Naive thymus-derived CD4-positive, alpha-beta T cell (primary cell): ENCODE measurements around the gene SHISA5. TPM values are rescaled to one million over a fixed set of nuclear protein-coding genes. Genes with fewer than 3 reads are reported as not detected.

Experiments
- ATAC-seq: fragments of 150-1000 bp; cut with Tn5 transposase; 2 replicates; pipeline ENCODE4 v1.10.0; 2021; ENCODE audit warnings: mild to moderate bottlenecking, moderate library complexity
- CTCF ChIA-PET: fragments of 350-600 bp; sonication (Branson Sonifier 250); formaldehyde crosslinking; loops from one replicate; lab custom pipeline; 2021; ENCODE audit warnings: antibody characterized with exemption; lab: Charles Lee
- POLR2A ChIA-PET: fragments of 350-600 bp; sonication (Branson Sonifier 250); formaldehyde crosslinking; loops from one replicate; lab custom pipeline; 2021; ENCODE audit warnings: antibody characterized with exemption, inconsistent platforms; lab: Charles Lee
- DNase-seq, 9 donors: peaks; one replicate each; pipeline versions ENCODE4 v3.0.0 to v3.0.0-alpha.2; 2020 to 2022; ENCODE audit warnings: mixed read lengths in 1 of 9
- H3K27ac ChIP-seq: one replicate; pipeline ENCODE4 v1.7.0; 2013; ENCODE audit warnings: mild to moderate bottlenecking, low read depth, low read length, moderate library complexity
- H3K27me3 ChIP-seq, 2 donors: one replicate each; pipeline ENCODE4 v1.7.0; 2013; ENCODE audit warnings: low read length in 2 of 2, mild to moderate bottlenecking in 2 of 2, moderate library complexity in 2 of 2; ENCODE audit not compliant: control insufficient read depth in 2 of 2, insufficient read depth in 2 of 2
- H3K36me3 ChIP-seq, 3 experiments: 1 replicate in 2 of 3; 2 replicates in 1 of 3; pipeline ENCODE4 v1.7.0; 2013; ENCODE audit warnings: low read length in 3 of 3, mild to moderate bottlenecking in 3 of 3, moderate library complexity in 1 of 3; ENCODE audit not compliant: insufficient read depth in 3 of 3, control insufficient read depth in 2 of 3
- H3K4me1 ChIP-seq, 2 donors: one replicate each; pipeline ENCODE4 v1.7.0; 2013; ENCODE audit warnings: low read length in 2 of 2, mild to moderate bottlenecking in 2 of 2, moderate library complexity in 1 of 2; ENCODE audit not compliant: control insufficient read depth in 2 of 2, insufficient read depth in 2 of 2
- H3K4me3 ChIP-seq: 2 replicates; pipeline ENCODE4 v1.7.0; 2013; ENCODE audit warnings: mild to moderate bottlenecking, low read length
- H3K9me3 ChIP-seq, 3 experiments: 1 replicate in 2 of 3; 2 replicates in 1 of 3; pipeline ENCODE4 v1.7.0; 2013; ENCODE audit warnings: low read length in 3 of 3; ENCODE audit not compliant: control insufficient read depth in 2 of 3
- H3K27ac Mint-ChIP-seq, 9 donors: one replicate each; pipeline ENCODE4 v1.8.0; 2020 to 2022; ENCODE audit warnings: mixed read lengths in 9 of 9, mild to moderate bottlenecking in 8 of 9, moderate library complexity in 5 of 9, inconsistent platforms in 2 of 9
- H3K27me3 Mint-ChIP-seq, 5 donors: one replicate each; pipeline ENCODE4 v1.8.0; 2021 to 2022; ENCODE audit warnings: mixed read lengths in 5 of 5, mild to moderate bottlenecking in 1 of 5
- H3K36me3 Mint-ChIP-seq, 5 donors: one replicate each; pipeline ENCODE4 v1.8.0; 2020 to 2022; ENCODE audit warnings: mixed read lengths in 5 of 5, mild to moderate bottlenecking in 3 of 5, inconsistent platforms in 1 of 5
- H3K4me1 Mint-ChIP-seq, 7 donors: one replicate each; pipeline ENCODE4 v1.8.0; 2020 to 2022; ENCODE audit warnings: mixed read lengths in 7 of 7, mild to moderate bottlenecking in 3 of 7, inconsistent platforms in 1 of 7
- H3K4me3 Mint-ChIP-seq, 10 donors: one replicate each; pipeline ENCODE4 v1.8.0; 2020 to 2022; ENCODE audit warnings: mild to moderate bottlenecking in 10 of 10, mixed read lengths in 10 of 10, moderate library complexity in 6 of 10, inconsistent platforms in 2 of 10
- H3K9me3 Mint-ChIP-seq, 11 donors: one replicate each; pipeline ENCODE4 v1.8.0; 2020 to 2022; ENCODE audit warnings: mixed read lengths in 11 of 11, mild to moderate bottlenecking in 4 of 11, inconsistent platforms in 1 of 11, moderate library complexity in 1 of 11
- intact Hi-C, 2 donors: fragments of 100-400 bp; cut with micrococcal nuclease; formaldehyde crosslinking; loops; one replicate each; pipeline ENCODE4 v1.15.1; 2023
- polyA plus RNA-seq, 2 donors: library from polyadenylated mRNA; unstranded; fragments of 300-500 nt; fragmentation: Illumina TruSeq; gene quantifications; one replicate each; pipeline ENCODE4 v1.2.3, GENCODE V29; 2021
- total RNA-seq, 6 experiments: library from RNA in 5 of 6; stranded (reverse) in 5 of 6; gene quantifications; 1 replicate in 5 of 6; 2 replicates in 1 of 6; pipeline ENCODE4 v1.2.3 and lab custom pipeline; 2021 to 2026

The SHISA5 gene
- total and polyA plus RNA-seq, 7 experiments from 2014 or later, result 147 to 383 (median 191) TPM

DNA sequence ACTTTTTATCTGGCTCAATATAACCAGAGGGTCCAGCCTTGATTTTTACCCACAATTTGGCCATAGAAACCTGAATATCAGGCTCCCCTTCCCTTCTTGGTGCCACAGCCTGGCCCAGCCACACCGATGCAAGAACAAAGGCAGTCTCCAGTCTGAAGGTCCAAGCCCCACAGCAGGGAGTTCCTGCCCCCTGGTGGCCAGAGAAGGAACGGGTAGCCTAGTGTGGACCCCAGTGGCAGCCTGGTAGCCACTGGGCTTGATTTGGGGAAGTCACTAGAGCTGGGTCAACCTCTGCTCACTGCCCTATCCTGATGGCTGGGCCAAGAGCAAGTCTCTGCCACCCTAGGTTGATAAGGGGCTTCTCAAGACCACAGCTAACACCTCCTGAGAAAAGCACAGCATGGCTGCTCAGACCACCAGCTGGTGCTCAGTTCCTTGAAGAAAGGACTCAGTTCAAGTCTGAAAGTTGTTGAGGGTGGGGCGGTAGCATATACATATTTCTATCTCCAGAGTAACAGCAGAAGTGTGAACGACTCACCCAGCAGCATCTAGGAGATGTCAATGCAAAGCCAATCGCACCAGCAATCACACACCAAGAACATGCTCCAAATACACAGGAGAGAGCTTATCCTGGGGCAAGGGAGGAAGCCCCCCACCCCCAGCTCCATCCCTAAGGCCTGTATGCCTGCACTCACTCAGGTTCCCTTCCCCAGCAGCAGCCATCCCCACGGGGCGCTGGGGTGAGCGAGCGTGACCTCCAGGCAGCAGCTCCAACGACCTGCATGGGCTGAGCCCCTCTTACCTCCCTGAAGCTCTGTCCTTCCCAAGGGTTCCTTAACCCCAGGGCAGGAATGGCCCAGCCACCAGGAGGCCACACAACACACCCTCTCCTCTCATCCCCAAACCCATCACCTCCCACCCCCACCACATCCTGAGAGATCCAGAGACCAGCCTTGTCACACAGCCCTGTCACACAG is 45.0 kb upstream of the SHISA5 start:
- Mint-ChIP-seq H3K27me3 (no peaks in the 10 kb centered on the region), H3K36me3 (peaks cover 0 to 26% (median 0%) of the 10 kb centered on the region in 5 donors), H3K4me1 (peaks cover 6 to 38% (median 20%) of the 10 kb centered on the region in 7 donors), H3K9me3 (no peaks in the 10 kb centered on the region), H3K4me3 (no peak overlapping the region), H3K27ac (peak overlapping the region in 2 of 9 donors; percentile 9 to 48)
- Histone ChIP-seq H3K27me3 (no peaks in the 10 kb centered on the region), H3K9me3 (no peaks in the 10 kb centered on the region), H3K36me3 (no peaks in the 10 kb centered on the region), H3K27ac (no peak overlapping the region), H3K4me1 (no peaks in the 10 kb centered on the region), H3K4me3 (no peak overlapping the region)
- ChIA-PET POLR2A (interaction anchor here (1.0 to 3.1 kb wide), 5 partner anchors 42 to 149 kb away, joined by 3 to 17 read pairs (median 3); partner anchors contain the start of genes CCDC51 and SHISA5), CTCF (interaction anchor here (0.7 to 10.7 kb wide), 20 partner anchors 9 to 367 kb away, joined by 3 to 187 read pairs (median 6); partner anchors contain the start of gene ATRIP)
- DNase-seq, result peak; percentile 66 to 86 (median 78)
- ATAC-seq, result peak; percentile 97
- intact Hi-C loops, result loop anchor here (1.0 to 5.0 kb wide), 8 partner anchors 34 to 317 kb away; partner anchors contain the start of genes CCDC51 (in 1 of the 2) and TMA7 (in 1 of the 2)

- intact Hi-C loops, result loop anchor here (1.0 to 5.0 kb wide), 8 partner anchors 33 to 316 kb away; partner anchors contain the start of genes CCDC51 (in 1 of the 2) and TMA7 (in 1 of the 2)
- Mint-ChIP-seq H3K27me3 (no peaks in the 10 kb centered on the region), H3K36me3 (peaks cover 0 to 26% (median 0%) of the 10 kb centered on the region in 5 donors), H3K4me1 (peaks cover 6 to 29% (median 20%) of the 10 kb centered on the region in 7 donors), H3K4me3 (no peak overlapping the region), H3K9me3 (peaks cover 0 to 1% (median 0%) of the 10 kb centered on the region in 11 donors), H3K27ac (no peak overlapping the region)
- DNase-seq (no peak), ATAC-seq (no peak)
- no peaks in the 10 kb centered on the region for H3K36me3 ChIP-seq
- ChIA-PET POLR2A (interaction anchor here (0.6 to 3.1 kb wide), 6 partner anchors 41 to 386 kb away, joined by 3 to 17 read pairs (median 3); no protein-coding TSS in a partner anchor), CTCF (interaction anchor here (0.7 to 10.7 kb wide), 13 partner anchors 10 to 147 kb away, joined by 3 to 187 read pairs (median 4); partner anchors contain the start of gene CCDC51)
- H3K27me3 ChIP-seq, result no peaks in the 10 kb centered on the region
- no peak overlapping the region for H3K4me3 ChIP-seq
- H3K27ac ChIP-seq, result no peak overlapping the region
- no peaks in the 10 kb centered on the region for H3K9me3 ChIP-seq
- no peaks in the 10 kb centered on the region for H3K4me1 ChIP-seq
Measured at GRCh38 chr3:48548126-48548525, 44.2 kb upstream of the SHISA5 start.

DNA sequence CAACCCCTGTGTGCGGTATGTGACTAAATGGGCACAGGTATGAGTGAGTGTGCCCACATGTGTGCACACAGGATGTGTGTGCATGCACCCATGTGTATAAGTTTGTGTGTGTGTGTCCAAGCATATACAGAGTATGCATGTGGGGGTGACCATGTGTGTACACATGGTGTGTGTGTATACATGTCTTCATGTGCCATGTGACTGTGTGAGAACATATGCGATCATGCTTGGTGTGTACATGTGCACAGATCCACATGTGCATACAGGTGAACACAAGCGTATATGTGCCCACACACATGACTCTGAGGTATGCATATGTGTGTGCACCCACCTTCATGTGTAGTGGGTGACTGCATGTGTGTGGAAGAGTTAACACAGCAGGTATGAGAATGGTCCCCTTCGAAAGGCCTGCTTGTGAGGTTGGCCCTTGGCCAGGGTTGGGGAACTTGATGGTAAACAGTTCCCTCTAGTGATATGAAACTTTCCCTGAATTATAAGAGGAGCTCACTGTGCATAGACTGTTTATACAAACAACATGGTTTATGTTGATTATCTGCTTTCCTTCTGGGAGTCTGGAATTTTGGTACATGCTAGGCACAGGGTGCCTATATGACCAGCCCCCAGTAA is 42.3 kb upstream of the SHISA5 start:
- Mint-ChIP-seq H3K4me1 (peaks cover 6 to 31% (median 20%) of the 10 kb centered on the region in 7 donors), H3K9me3 (peaks cover 0 to 6% (median 0%) of the 10 kb centered on the region in 11 donors), H3K27me3 (no peaks in the 10 kb centered on the region), H3K4me3 (no peak overlapping the region), H3K36me3 (peaks cover 0 to 31% (median 5%) of the 10 kb centered on the region in 5 donors), H3K27ac (peak overlapping the region in 1 of 9 donors; percentile 39)
- H3K27ac ChIP-seq, result no peak overlapping the region
- CTCF ChIA-PET, result interaction anchor here (0.6 to 10.7 kb wide), 10 partner anchors 13 to 277 kb away, joined by 3 to 187 read pairs (median 3); partner anchors contain the start of genes CCDC51 and TMA7
- ATAC-seq (no peak), DNase-seq (peak in 5 of 9 donors; percentile 16 to 38 (median 35))
- POLR2A ChIA-PET, result interaction anchor here (0.7 to 3.1 kb wide), 3 partner anchors 34 to 146 kb away, joined by 3 to 17 read pairs (median 4); no protein-coding TSS in a partner anchor
- intact Hi-C loops, result loop anchor here in 1 of 2 donors (5.0 kb wide), 1 partner anchor 79 kb away; a partner anchor contains a TSS
- H3K4me3 ChIP-seq, result no peak overlapping the region
- H3K36me3 ChIP-seq, result no peaks in the 10 kb centered on the region
- H3K27me3 ChIP-seq, result no peaks in the 10 kb centered on the region
- H3K9me3 ChIP-seq, result no peaks in the 10 kb centered on the region
- H3K4me1 ChIP-seq, result no peaks in the 10 kb centered on the region

GRCh38 chr3:48544141-48544540 is 40.2 kb upstream of the SHISA5 start:
- POLR2A ChIA-PET, result interaction anchor here (1.2 kb wide), 1 partner anchor 11 kb away, joined by 4 read pairs; no protein-coding TSS in a partner anchor

DNA sequence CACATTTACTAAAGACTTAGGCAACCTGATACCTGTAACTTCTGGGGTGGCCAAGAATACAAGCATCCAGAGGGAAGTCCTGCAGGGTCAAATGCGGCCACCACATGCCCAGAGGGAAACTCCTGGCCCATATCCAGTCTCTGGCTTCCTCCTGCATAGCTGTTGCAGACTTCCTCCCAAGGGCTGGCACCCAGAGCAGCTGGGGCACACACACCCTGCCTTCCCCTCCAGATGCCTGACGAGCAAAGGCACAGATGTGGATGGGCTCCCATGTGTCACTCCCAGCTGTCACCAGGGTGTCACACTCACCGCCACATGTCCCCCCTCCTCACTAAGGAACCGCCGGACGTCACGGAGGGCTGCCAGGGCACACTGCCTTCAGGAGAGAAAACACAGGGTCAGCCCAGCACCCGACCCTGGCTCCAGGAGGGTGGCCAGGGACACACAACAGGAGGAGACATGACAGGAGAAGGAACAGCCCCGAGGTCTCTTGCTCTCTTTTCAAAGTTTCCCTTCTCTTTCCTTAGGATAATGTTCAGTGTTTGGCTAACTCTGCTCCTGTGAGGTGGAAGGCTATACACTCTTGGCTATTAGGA is 39.4 kb upstream of the SHISA5 start:
- H3K27ac Mint-ChIP-seq, result no peak overlapping the region

More at GRCh38 chr3:48544141-48544540, 40.2 kb upstream of the SHISA5 start:
- no peaks in the 10 kb centered on the region for H3K36me3 ChIP-seq
- H3K4me1 Mint-ChIP-seq, result peaks cover 9 to 29% (median 18%) of the 10 kb centered on the region in 7 donors
- CTCF ChIA-PET, result interaction anchor here (0.6 to 10.7 kb wide), 3 partner anchors 46 to 143 kb away, joined by 4 to 187 read pairs (median 8); no protein-coding TSS in a partner anchor
- no peak overlapping the region for H3K4me3 Mint-ChIP-seq
- no peaks in the 10 kb centered on the region for H3K27me3 Mint-ChIP-seq
- no peaks in the 10 kb centered on the region for H3K4me1 ChIP-seq
- intact Hi-C loops, result no loop called here
- no peaks in the 10 kb centered on the region for H3K9me3 ChIP-seq
- H3K4me3 ChIP-seq, result no peak overlapping the region
- peaks cover 0 to 6% (median 0%) of the 10 kb centered on the region in 11 donors for H3K9me3 Mint-ChIP-seq
- no peak for DNase-seq
- no peak overlapping the region for H3K27ac ChIP-seq
- H3K36me3 Mint-ChIP-seq, result peaks cover 0 to 33% (median 8%) of the 10 kb centered on the region in 5 donors
- ATAC-seq, result no peak
- peak overlapping the region in 1 of 9 donors; percentile 33 for H3K27ac Mint-ChIP-seq
- H3K27me3 ChIP-seq, result no peaks in the 10 kb centered on the region

More for the DNA sequence above, 39.4 kb upstream of the SHISA5 start:
- no peaks in the 10 kb centered on the region for H3K27me3 Mint-ChIP-seq
- no peak for DNase-seq
- Histone ChIP-seq H3K4me3 (no peak overlapping the region), H3K4me1 (no peaks in the 10 kb centered on the region), H3K9me3 (no peaks in the 10 kb centered on the region), H3K36me3 (no peaks in the 10 kb centered on the region), H3K27me3 (no peaks in the 10 kb centered on the region), H3K27ac (no peak overlapping the region)
- peaks cover 0 to 6% (median 0%) of the 10 kb centered on the region in 11 donors for H3K9me3 Mint-ChIP-seq
- no peak overlapping the region for H3K4me3 Mint-ChIP-seq
- CTCF ChIA-PET, result interaction anchor here (1.0 to 1.2 kb wide), 3 partner anchors 35 to 143 kb away, joined by 3 to 5 read pairs (median 4); a partner anchor contains a TSS
- POLR2A ChIA-PET, result interaction anchor here (0.7 kb wide), 1 partner anchor 37 kb away, joined by 4 read pairs; no protein-coding TSS in a partner anchor
- H3K36me3 Mint-ChIP-seq, result peaks cover 0 to 31% (median 8%) of the 10 kb centered on the region in 5 donors
- intact Hi-C loops, result no loop called here
- H3K4me1 Mint-ChIP-seq, result peaks cover 5 to 24% (median 10%) of the 10 kb centered on the region in 7 donors
- ATAC-seq, result peak; percentile 68
